ENCODE data around the gene CMC1. TPM values are rescaled to one million over a fixed set of nuclear protein-coding genes. Genes with fewer than 3 reads are reported as not detected.
A peak's percentile ranks its signal among the peaks of the same experiment; 100 is the strongest.

The CMC1 gene
- total RNA-seq, 2 donors from 2014 or later = 22.8 to 24.2 TPM

GRCh38 chr3:28224430-28224829, 17.0 kb upstream of the CMC1 start:
- H3K4me1 Mint-ChIP-seq (ENCODE audit: low read depth) = peaks cover 5% of the 10 kb centered on the region
- H3K4me3 Mint-ChIP-seq = no peak overlapping the region
- H3K9me3 Mint-ChIP-seq = peaks cover 7 to 11% of the 10 kb centered on the region in 2 donors
- H3K27me3 Mint-ChIP-seq (ENCODE audit: low read depth) = no peaks in the 10 kb centered on the region
- H3K36me3 Mint-ChIP-seq (ENCODE audit: insufficient read depth in 2 of 2) = peaks cover 6 to 7% of the 10 kb centered on the region in 2 donors
- no peak for DNase-seq
- no peak for ATAC-seq (replicated peaks in 1 of 2)
- no peak overlapping the region for H3K27ac Mint-ChIP-seq

GRCh38 chr3:28226020-28226419, 15.4 kb upstream of the CMC1 start:
- DNase-seq = no peak
- Mint-ChIP-seq H3K27ac (no peak overlapping the region), H3K4me3 (no peak overlapping the region), H3K27me3 (ENCODE audit: low read depth) (no peaks in the 10 kb centered on the region), H3K36me3 (ENCODE audit: insufficient read depth in 2 of 2) (no peaks in the 10 kb centered on the region), H3K4me1 (ENCODE audit: low read depth) (peaks cover 5% of the 10 kb centered on the region), H3K9me3 (peaks cover 2 to 5% of the 10 kb centered on the region in 2 donors)
- ATAC-seq (replicated peaks in 1 of 2) = no peak

GRCh38 chr3:28228623-28229022, 12.8 kb upstream of the CMC1 start:
- Mint-ChIP-seq H3K4me3 (no peak overlapping the region), H3K27ac (no peak overlapping the region), H3K4me1 (ENCODE audit: low read depth) (peaks cover 11% of the 10 kb centered on the region), H3K9me3 (peaks cover 3 to 8% of the 10 kb centered on the region in 2 donors), H3K36me3 (ENCODE audit: insufficient read depth in 2 of 2) (peaks cover 0 to 2% of the 10 kb centered on the region in 2 donors), H3K27me3 (ENCODE audit: low read depth) (no peaks in the 10 kb centered on the region)
- ATAC-seq (replicated peaks in 1 of 2) (no peak), DNase-seq (no peak)

- peaks cover 11% of the 10 kb centered on the region for H3K4me1 Mint-ChIP-seq (ENCODE audit: low read depth)
These were observed 8.8 kb upstream of the CMC1 start for GRCh38 chr3:28232659-28233058.

GRCh38 chr3:28234454-28234853, 7.0 kb upstream of the CMC1 start:
- DNase-seq (no peak), ATAC-seq (replicated peaks in 1 of 2) (no peak)
- Mint-ChIP-seq H3K27me3 (ENCODE audit: low read depth) (no peaks in the 10 kb centered on the region), H3K4me3 (no peak overlapping the region), H3K9me3 (peaks cover 2 to 3% of the 10 kb centered on the region in 2 donors), H3K4me1 (ENCODE audit: low read depth) (peaks cover 5% of the 10 kb centered on the region), H3K27ac (no peak overlapping the region), H3K36me3 (ENCODE audit: insufficient read depth in 2 of 2) (peaks cover 0 to 3% of the 10 kb centered on the region in 2 donors)

More at GRCh38 chr3:28232659-28233058, 8.8 kb upstream of the CMC1 start:
- DNase-seq = no peak
- no peak for ATAC-seq (replicated peaks in 1 of 2)
- Mint-ChIP-seq H3K4me3 (no peak overlapping the region), H3K27me3 (ENCODE audit: low read depth) (no peaks in the 10 kb centered on the region), H3K36me3 (ENCODE audit: insufficient read depth in 2 of 2) (peaks cover 0 to 2% of the 10 kb centered on the region in 2 donors), H3K9me3 (peaks cover 2 to 3% of the 10 kb centered on the region in 2 donors), H3K27ac (peak overlapping the region; percentile 17)

GRCh38 chr3:28239108-28239507, 2.3 kb upstream of the CMC1 start:
- DNase-seq = no peak
- peaks cover 24% of the 10 kb centered on the region for H3K4me1 Mint-ChIP-seq (ENCODE audit: low read depth)
- no peaks in the 10 kb centered on the region for H3K27me3 Mint-ChIP-seq (ENCODE audit: low read depth)
- H3K27ac Mint-ChIP-seq = no peak overlapping the region
- H3K4me3 Mint-ChIP-seq = no peak overlapping the region
- peaks cover 4 to 8% of the 10 kb centered on the region in 2 donors for H3K36me3 Mint-ChIP-seq (ENCODE audit: insufficient read depth in 2 of 2)
- no peak for ATAC-seq (replicated peaks in 1 of 2)
- H3K9me3 Mint-ChIP-seq = peaks cover 1 to 2% of the 10 kb centered on the region in 2 donors

- Mint-ChIP-seq H3K27ac (no peak overlapping the region), H3K36me3 (ENCODE audit: insufficient read depth in 2 of 2) (peaks cover 4 to 8% of the 10 kb centered on the region in 2 donors), H3K9me3 (peaks cover 1 to 2% of the 10 kb centered on the region in 2 donors), H3K27me3 (ENCODE audit: low read depth) (no peaks in the 10 kb centered on the region), H3K4me1 (ENCODE audit: low read depth) (peaks cover 33% of the 10 kb centered on the region), H3K4me3 (peak overlapping the region; percentile 94 to 98)
- DNase-seq = no peak
- no peak for ATAC-seq (replicated peaks in 1 of 2)
These were observed 978 bp upstream of the CMC1 start for GRCh38 chr3:28240441-28240840.

- Mint-ChIP-seq H3K9me3 (peaks cover 1 to 2% of the 10 kb centered on the region in 2 donors), H3K27me3 (ENCODE audit: low read depth) (no peaks in the 10 kb centered on the region), H3K4me1 (ENCODE audit: low read depth) (peaks cover 45% of the 10 kb centered on the region), H3K27ac (peak overlapping the region; percentile 92), H3K4me3 (peak overlapping the region; percentile 94 to 98), H3K36me3 (ENCODE audit: insufficient read depth in 2 of 2) (peaks cover 4 to 8% of the 10 kb centered on the region in 2 donors)
- DNase-seq (no peak), ATAC-seq (replicated peaks in 1 of 2) (no peak)
These were observed 1.1 kb downstream of the CMC1 start for GRCh38 chr3:28242519-28242918.

GRCh38 chr3:28243424-28244106, 2.1 kb downstream of the CMC1 start:
- ATAC-seq (replicated peaks in 1 of 2) (no peak), DNase-seq (no peak)
- Mint-ChIP-seq H3K36me3 (ENCODE audit: insufficient read depth in 2 of 2) (peaks cover 4 to 8% of the 10 kb centered on the region in 2 donors), H3K27ac (peak overlapping the region; percentile 31), H3K4me3 (peak overlapping the region; percentile 25 to 32), H3K27me3 (ENCODE audit: low read depth) (no peaks in the 10 kb centered on the region), H3K9me3 (peaks cover 1 to 2% of the 10 kb centered on the region in 2 donors), H3K4me1 (ENCODE audit: low read depth) (peaks cover 50% of the 10 kb centered on the region)

GRCh38 chr3:28244491-28244890, 3.1 kb downstream of the CMC1 start:
- peaks cover 1 to 2% of the 10 kb centered on the region in 2 donors for H3K9me3 Mint-ChIP-seq
- no peak for DNase-seq
- peak overlapping the region in 1 of 2 donors; percentile 25 for H3K4me3 Mint-ChIP-seq
- peak overlapping the region; percentile 74 for H3K27ac Mint-ChIP-seq
- peaks cover 3 to 8% of the 10 kb centered on the region in 2 donors for H3K36me3 Mint-ChIP-seq (ENCODE audit: insufficient read depth in 2 of 2)
- no peak for ATAC-seq (replicated peaks in 1 of 2)
- H3K27me3 Mint-ChIP-seq (ENCODE audit: low read depth) = no peaks in the 10 kb centered on the region
- H3K4me1 Mint-ChIP-seq (ENCODE audit: low read depth) = peaks cover 59% of the 10 kb centered on the region

- DNase-seq = no peak
- Mint-ChIP-seq H3K27me3 (ENCODE audit: low read depth) (no peaks in the 10 kb centered on the region), H3K9me3 (peaks cover 1 to 2% of the 10 kb centered on the region in 2 donors), H3K27ac (no peak overlapping the region), H3K36me3 (ENCODE audit: insufficient read depth in 2 of 2) (peaks cover 5 to 8% of the 10 kb centered on the region in 2 donors), H3K4me1 (ENCODE audit: low read depth) (peaks cover 73% of the 10 kb centered on the region), H3K4me3 (peak overlapping the region in 1 of 2 donors; percentile 8)
- ATAC-seq (replicated peaks in 1 of 2) = no peak
These were observed 5.9 kb downstream of the CMC1 start for GRCh38 chr3:28247286-28247685.

GRCh38 chr3:28250999-28251398, 9.6 kb downstream of the CMC1 start:
- H3K4me3 Mint-ChIP-seq = peak overlapping the region in 1 of 2 donors; percentile 55
- H3K9me3 Mint-ChIP-seq = no peaks in the 10 kb centered on the region
- DNase-seq (no peak), ATAC-seq (replicated peaks in 1 of 2) (peak in 1 of 2 donors; percentile 54)
- peaks cover 0 to 5% of the 10 kb centered on the region in 2 donors for H3K36me3 Mint-ChIP-seq (ENCODE audit: insufficient read depth in 2 of 2)
- H3K27ac Mint-ChIP-seq = peak overlapping the region; percentile 78
- peaks cover 46% of the 10 kb centered on the region for H3K4me1 Mint-ChIP-seq (ENCODE audit: low read depth)
- no peaks in the 10 kb centered on the region for H3K27me3 Mint-ChIP-seq (ENCODE audit: low read depth)

GRCh38 chr3:28252001-28252431, 10.6 kb downstream of the CMC1 start:
- Mint-ChIP-seq H3K27ac (no peak overlapping the region), H3K27me3 (ENCODE audit: low read depth) (no peaks in the 10 kb centered on the region), H3K4me1 (ENCODE audit: low read depth) (peaks cover 38% of the 10 kb centered on the region), H3K4me3 (no peak overlapping the region), H3K36me3 (ENCODE audit: insufficient read depth in 2 of 2) (peaks cover 0 to 5% of the 10 kb centered on the region in 2 donors), H3K9me3 (no peaks in the 10 kb centered on the region)
- DNase-seq (no peak), ATAC-seq (replicated peaks in 1 of 2) (peak in 1 of 2 donors; percentile 38)

Data from activated T-cell treated with anti-CD3 and anti-CD28 coated beads, Interleukin-2, amount 50 U/mL, for 72 hours (primary cell).